GM23338 (cell line): ENCODE results near the gene ACSF2. TPM values are rescaled to one million over a fixed set of nuclear protein-coding genes. Genes with fewer than 3 reads are reported as not detected.
A peak's percentile ranks its signal among the peaks of the same experiment; 100 is the strongest.
"Not testable (repeated sequence)": the region's sequence is repeated elsewhere in the genome, so short reads cannot be mapped to it uniquely, and the experiment has no call there.

Experiments used
- ATAC-seq: fragments of 200-7000 bp; cut with Tn5 transposase; 3 replicates; pipeline ENCODE4 v1.9.1; 2020
- DNase-seq: peaks from one replicate; pipeline ENCODE4 v3.0.0-alpha.2; 2015; ENCODE audit warnings: low spot score
- H2AFZ ChIP-seq: fragments of 200-600 bp; sonication (generic); 2 replicates; pipeline ENCODE4 v1.8.0; 2016; ENCODE audit warnings: antibody characterized with exemption, mild to moderate bottlenecking, moderate library complexity
- H3F3A ChIP-seq: fragments of 200-600 bp; sonication (generic); replicated peaks from 2 replicates; pipeline ENCODE4 v1.8.0; 2017; ENCODE audit warnings: antibody characterized with exemption, mixed run types, low read depth
- H3K27ac ChIP-seq: fragments of 200-600 bp; sonication (generic); 2 replicates; pipeline ENCODE4 v1.6.1; 2016; ENCODE audit warnings: low read depth
- H3K27me3 ChIP-seq: fragments of 200-600 bp; sonication (generic); 2 replicates; pipeline ENCODE4 v1.8.0; 2016; ENCODE audit warnings: mild to moderate bottlenecking, mixed run types, moderate library complexity; ENCODE audit not compliant: insufficient read depth
- H3K36me3 ChIP-seq: fragments of 200-600 bp; sonication (generic); 2 replicates; pipeline ENCODE4 v1.8.0; 2016; ENCODE audit warnings: mild to moderate bottlenecking; ENCODE audit not compliant: insufficient read depth
- H3K4me1 ChIP-seq: fragments of 200-600 bp; sonication (generic); 2 replicates; pipeline ENCODE4 v1.8.0; 2016; ENCODE audit warnings: mild to moderate bottlenecking, moderate library complexity; ENCODE audit not compliant: insufficient read depth
- H3K4me2 ChIP-seq: fragments of 200-600 bp; sonication (generic); 2 replicates; pipeline ENCODE4 v1.7.1; 2017; ENCODE audit warnings: mixed run types
- H3K4me3 ChIP-seq: fragments of 200-600 bp; sonication (generic); 2 replicates; pipeline ENCODE4 v1.6.1; 2016; ENCODE audit warnings: mixed run types
- H3K79me2 ChIP-seq: fragments of 200-600 bp; sonication (generic); replicated peaks from 2 replicates; pipeline ENCODE4 v1.8.0; 2017; ENCODE audit warnings: mild to moderate bottlenecking; ENCODE audit not compliant: insufficient read depth
- H3K9me2 ChIP-seq: fragments of 200-600 bp; sonication (generic); 2 replicates; pipeline ENCODE4 v1.8.0; 2017; ENCODE audit not compliant: insufficient read depth
- H4K20me1 ChIP-seq: fragments of 200-600 bp; sonication (generic); replicated peaks from 2 replicates; pipeline ENCODE4 v1.8.0; 2017; ENCODE audit warnings: mild to moderate bottlenecking; ENCODE audit not compliant: insufficient read depth
- H3K27ac Mint-ChIP-seq: 2 replicates; pipeline ENCODE4 v1.8.0; 2020; ENCODE audit warnings: inconsistent platforms, mild to moderate bottlenecking, moderate library complexity, mixed read lengths
- H3K27me3 Mint-ChIP-seq: 3 replicates; pipeline ENCODE4 v1.8.0; 2022; ENCODE audit warnings: low read depth, mild to moderate bottlenecking, moderate library complexity, mixed read lengths, inconsistent platforms; ENCODE audit not compliant: insufficient read depth, poor library complexity
- H3K36me3 Mint-ChIP-seq: 3 replicates; pipeline ENCODE4 v1.8.0; 2021; ENCODE audit warnings: low read depth, mild to moderate bottlenecking, inconsistent platforms, moderate library complexity, mixed read lengths
- H3K4me1 Mint-ChIP-seq: 3 replicates; pipeline ENCODE4 v1.8.0; 2020; ENCODE audit warnings: mild to moderate bottlenecking, inconsistent platforms, mixed read lengths
- H3K4me3 Mint-ChIP-seq: 3 replicates; pipeline ENCODE4 v1.8.0; 2021; ENCODE audit warnings: moderate library complexity, mild to moderate bottlenecking, inconsistent platforms, mixed read lengths
- H3K9me3 Mint-ChIP-seq: 3 replicates; pipeline ENCODE4 v1.8.0; 2020; ENCODE audit warnings: moderate library complexity, mild to moderate bottlenecking, inconsistent platforms, mixed read lengths
- CREB1 ChIP-seq: fragments of 250-450 bp; sonication (Bioruptor Pico); IDR thresholded peaks from 2 replicates; pipeline ENCODE4 v1.5.0; 2020; ENCODE audit warnings: low read depth, mild to moderate bottlenecking, moderate library complexity
- CTCF ChIP-seq, 2 experiments: fragments of 200-600 bp in 1 of 2; sonication (generic) in 1 of 2; conservative IDR thresholded peaks; 2 replicates each; pipeline versions ENCODE4 v1.5.1 to v1.6.1; 2016 to 2017; ENCODE audit warnings: antibody characterized with exemption in 2 of 2, low read depth in 2 of 2, mild to moderate bottlenecking in 2 of 2, moderate library complexity in 1 of 2
- ETS1 ChIP-seq: IDR thresholded peaks from 2 replicates; pipeline ENCODE4 v1.6.1; 2016; ENCODE audit warnings: antibody characterized with exemption
- EZH2phosphoT487 ChIP-seq: fragments of 200-600 bp; sonication (generic); IDR thresholded peaks from one replicate; pipeline ENCODE4 v1.8.1; 2018; ENCODE audit warnings: antibody characterized with exemption; ENCODE audit not compliant: unreplicated experiment
- JUNB ChIP-seq: IDR thresholded peaks from one replicate; pipeline ENCODE4 v1.6.1; 2016; ENCODE audit warnings: antibody characterized with exemption; ENCODE audit not compliant: unreplicated experiment
- POLR2AphosphoS5 ChIP-seq: IDR thresholded peaks from 2 replicates; pipeline ENCODE4 v1.6.1; 2016; ENCODE audit warnings: antibody characterized with exemption, low read depth
- STAT1 ChIP-seq: IDR thresholded peaks from one replicate; pipeline ENCODE4 v1.6.1; 2016; ENCODE audit warnings: antibody characterized with exemption; ENCODE audit not compliant: unreplicated experiment
- ZNF331 ChIP-seq: fragments of 250-450 bp; sonication (Bioruptor Pico); IDR thresholded peaks from 2 replicates; pipeline ENCODE4 v1.5.0; 2020; ENCODE audit warnings: low read depth, mild to moderate bottlenecking, moderate library complexity
- polyA plus RNA-seq: library from polyadenylated mRNA; unstranded; fragments of >200 nt; fragmentation: Nextera tagmentation; extraction: Ambion mirVana; gene quantifications from 2 replicates; pipeline ENCODE4 v1.2.1, GENCODE V29; 2016
- total RNA-seq: library from RNA; depleted of rRNA; stranded (reverse); fragments of >200 nt; shearing (Covaris generic); gene quantifications from 2 replicates; pipeline ENCODE4 v1.2.3, GENCODE V29; 2014

The ACSF2 gene
- total and polyA plus RNA-seq, 2 experiments from 2014 or later, result 6.9 to 12.4 TPM

GRCh38 chr17:50426814-50427787 is 1.1 kb downstream of the ACSF2 start:
- Histone ChIP-seq H3K4me1 (peaks cover 18% of the 10 kb centered on the region), H2AFZ (peak overlapping the region; percentile 63; the same call in 1 of the 2 replicates), H3K79me2 (peaks cover 5% of the 10 kb centered on the region), H4K20me1 (no peaks in the 10 kb centered on the region), H3K27ac (peak overlapping the region; percentile 47), H3F3A (peaks cover 7% of the 10 kb centered on the region; the same call in 1 of the 2 replicates), H3K9me2 (no peaks in the 10 kb centered on the region), H3K4me3 (peak overlapping the region; percentile 84), H3K27me3 (peaks cover 13% of the 10 kb centered on the region; the same call in 1 of the 2 replicates), H3K36me3 (no peaks in the 10 kb centered on the region), H3K4me2 (peak overlapping the region; percentile 94)
- Mint-ChIP-seq H3K4me1 (peaks cover 24% of the 10 kb centered on the region), H3K27me3 (peaks cover 20% of the 10 kb centered on the region), H3K9me3 (no peaks in the 10 kb centered on the region; the same call in 1 of the 3 replicates), H3K27ac (peak overlapping the region; percentile 19; the same call in 1 of the 2 replicates), H3K4me3 (peak overlapping the region; percentile 81), H3K36me3 (no peaks in the 10 kb centered on the region)
- peak; percentile 73 for DNase-seq
- peak; percentile 35 for ATAC-seq
- TF ChIP-seq CREB1 (CRISPR knock-in tag) (no peak), CTCF (conservative IDR thresholded peaks at IDR 0.05; ENCODE audit: low read depth in 2 of 2) (peak; percentile 57 to 63)

GRCh38 chr17:50428126-50428525 is 2.1 kb downstream of the ACSF2 start:
- H3K27me3 ChIP-seq, result peaks cover 13% of the 10 kb centered on the region; the same call in 1 of the 2 replicates
- not testable (repeated sequence) for H2AFZ ChIP-seq, H3F3A ChIP-seq, H3K9me2 ChIP-seq, H3K9me3 Mint-ChIP-seq, H3K36me3 ChIP-seq, DNase-seq, H3K79me2 ChIP-seq, ATAC-seq, H3K27ac Mint-ChIP-seq, H3K27ac ChIP-seq, H3K36me3 Mint-ChIP-seq, H3K4me3 ChIP-seq, H3K4me2 ChIP-seq, H4K20me1 ChIP-seq
- Mint-ChIP-seq H3K4me1 (peaks cover 24% of the 10 kb centered on the region), H3K27me3 (peaks cover 20% of the 10 kb centered on the region), H3K4me3 (peak overlapping the region; percentile 43; the same call in 1 of the 3 replicates)
- peaks cover 18% of the 10 kb centered on the region for H3K4me1 ChIP-seq

GRCh38 chr17:50428831-50429424 is 2.9 kb downstream of the ACSF2 start:
- H3F3A ChIP-seq, result peaks cover 7% of the 10 kb centered on the region; the same call in 1 of the 2 replicates
- H3K27ac Mint-ChIP-seq, result no peak overlapping the region
- H3K9me3 Mint-ChIP-seq, result no peaks in the 10 kb centered on the region; the same call in 1 of the 3 replicates
- H3K4me3 ChIP-seq, result no peak overlapping the region
- H3K36me3 Mint-ChIP-seq, result no peaks in the 10 kb centered on the region
- H3K27me3 ChIP-seq, result peaks cover 13% of the 10 kb centered on the region; the same call in 1 of the 2 replicates
- no peak overlapping the region for H3K27ac ChIP-seq
- no peak overlapping the region for H3K4me2 ChIP-seq
- H3K4me1 Mint-ChIP-seq, result peaks cover 20% of the 10 kb centered on the region
- DNase-seq (no peak), ATAC-seq (no peak)
- H3K27me3 Mint-ChIP-seq, result peaks cover 18% of the 10 kb centered on the region
- H2AFZ ChIP-seq, result no peak overlapping the region
- H3K4me3 Mint-ChIP-seq, result no peak overlapping the region
- peaks cover 18% of the 10 kb centered on the region for H3K4me1 ChIP-seq
- no peaks in the 10 kb centered on the region for H3K36me3 ChIP-seq
- no peaks in the 10 kb centered on the region for H3K9me2 ChIP-seq
- H4K20me1 ChIP-seq, result no peaks in the 10 kb centered on the region
- H3K79me2 ChIP-seq, result peaks cover 5% of the 10 kb centered on the region
- no peak for TF ChIP-seq JUNB
- no peak for TF ChIP-seq ZNF331
- TF ChIP-seq POLR2AphosphoS5, result no peak
- TF ChIP-seq CTCF (conservative IDR thresholded peaks at IDR 0.05; ENCODE audit: low read depth in 2 of 2), result no peak
- TF ChIP-seq STAT1, result no peak
- TF ChIP-seq ETS1, result no peak
- no peak for TF ChIP-seq CREB1 (CRISPR knock-in tag)
- no peak for TF ChIP-seq EZH2phosphoT487
